OCI-LY7 (cell line): ENCODE measurements around the gene LMOD2. TPM values are rescaled to one million over a fixed set of nuclear protein-coding genes. Genes with fewer than 3 reads are reported as not detected.

Experiments
- BruUV-seq: library from RNA; stranded (reverse); fragments of 400-500 nt; replicated peaks from 2 replicates; lab custom pipeline; 2021; lab: Mats Ljungman, UMichigan
- CTCF ChIA-PET: fragments of 300-600 bp; sonication (Branson Sonifier 250); formaldehyde crosslinking; loops from one replicate; lab custom pipeline; 2022; ENCODE audit warnings: antibody characterized with exemption; ENCODE audit not compliant: unreplicated experiment; lab: Charles Lee
- POLR2A ChIA-PET: fragments of 300-600 bp; sonication (Branson Sonifier 250); formaldehyde crosslinking; loops from one replicate; lab custom pipeline; 2022; ENCODE audit warnings: antibody characterized with exemption; lab: Charles Lee
- DNase-seq: peaks from one replicate; pipeline ENCODE4 v3.0.0-alpha.2; 2015; ENCODE audit warnings: low spot score
- H2AFZ ChIP-seq: fragments of 200-600 bp; sonication (generic), shearing (Covaris generic); 2 replicates; pipeline ENCODE4 v1.6.1; 2014; ENCODE audit warnings: mild to moderate bottlenecking, antibody characterized with exemption, low read length, moderate library complexity
- H3K27ac ChIP-seq: fragments of 200-600 bp; sonication (generic); 2 replicates; pipeline ENCODE4 v1.5.1; 2014; ENCODE audit warnings: mixed run types, low read depth, mild to moderate bottlenecking, moderate library complexity, low read length, inconsistent platforms; ENCODE audit not compliant: poor library complexity, severe bottlenecking
- H3K36me3 ChIP-seq: fragments of 200-600 bp; sonication (generic); 2 replicates; pipeline ENCODE4 v1.6.1; 2014; ENCODE audit warnings: mild to moderate bottlenecking, antibody characterized with exemption, low read length, moderate library complexity, mixed read lengths; ENCODE audit not compliant: insufficient read depth
- H3K4me1 ChIP-seq: fragments of 200-600 bp; sonication (generic); 2 replicates; pipeline ENCODE4 v1.5.1; 2014; ENCODE audit warnings: mild to moderate bottlenecking, low read length; ENCODE audit not compliant: insufficient read depth, poor library complexity, severe bottlenecking
- H3K4me2 ChIP-seq: fragments of 200-600 bp; sonication (generic); 2 replicates; pipeline ENCODE4 v1.6.1; 2014; ENCODE audit warnings: mild to moderate bottlenecking, low read length
- H3K4me3 ChIP-seq: fragments of 200-600 bp; sonication (generic); 2 replicates; pipeline ENCODE4 v1.5.1; 2014; ENCODE audit warnings: mild to moderate bottlenecking, low read depth, low read length; ENCODE audit not compliant: poor library complexity, severe bottlenecking
- H3K79me2 ChIP-seq: fragments of 200-600 bp; sonication (generic); 2 replicates; pipeline ENCODE4 v1.6.1; 2016; ENCODE audit warnings: low read depth, mild to moderate bottlenecking, low read length, moderate library complexity, mixed read lengths; ENCODE audit not compliant: insufficient read depth
- H3K9me2 ChIP-seq: fragments of 200-600 bp; sonication (generic); 2 replicates; pipeline ENCODE4 v1.6.1; 2016; ENCODE audit warnings: mild to moderate bottlenecking, low read length, mixed read lengths; ENCODE audit not compliant: insufficient read depth
- H3K9me3 ChIP-seq: fragments of 200-600 bp; sonication (generic); 2 replicates; pipeline ENCODE4 v1.6.1; 2014; ENCODE audit warnings: mild to moderate bottlenecking, mixed run types, low read length, mixed read lengths
- H4K20me1 ChIP-seq: fragments of 200-600 bp; sonication (generic); 2 replicates; pipeline ENCODE4 v1.6.1; 2014; ENCODE audit warnings: mild to moderate bottlenecking, antibody characterized with exemption, low read length, moderate library complexity, mixed read lengths; ENCODE audit not compliant: insufficient read depth
- CTCF ChIP-seq: fragments of 200-600 bp; sonication (generic); conservative IDR thresholded peaks from 2 replicates; pipeline ENCODE4 v1.5.1; 2014; ENCODE audit warnings: mild to moderate bottlenecking, antibody characterized with exemption, low read length, moderate library complexity, mixed read lengths
- EZH2phosphoT487 ChIP-seq: fragments of 200-600 bp; sonication (generic); IDR thresholded peaks from 2 replicates; pipeline ENCODE4 v1.6.1; 2018; ENCODE audit warnings: low read depth, borderline replicate concordance, mild to moderate bottlenecking, mixed run types, antibody characterized with exemption, low read length, moderate library complexity, mixed read lengths
- intact Hi-C: fragments of 100-400 bp; cut with micrococcal nuclease; formaldehyde crosslinking; loops from one replicate; pipeline ENCODE4 v1.10.0; 2022; ENCODE audit not compliant: unreplicated experiment
- total RNA-seq, 2 experiments: library from RNA; depleted of rRNA in 1 of 2; stranded (reverse); fragments of >200 nt in 1 of 2; shearing (Covaris generic) in 1 of 2; gene quantifications; 2 replicates each; pipeline ENCODE4 v1.2.3, GENCODE V29; 2014 to 2022

Gene LMOD2
- total RNA-seq, 2 experiments from 2014 or later: not detected

GRCh38 chr7:123657304-123657685 is 1.6 kb downstream of the LMOD2 start:
- no peak overlapping the region for H3K4me3 ChIP-seq
- intact Hi-C loops: no loop called here
- BruUV-seq: no TSS peak
- no peaks in the 10 kb centered on the region for H3K4me1 ChIP-seq
- H3K4me2 ChIP-seq: no peak overlapping the region
- no peak for DNase-seq
- no peak for TF ChIP-seq EZH2phosphoT487
- TF ChIP-seq CTCF: no peak
- ChIA-PET POLR2A (interaction anchor here (0.6 to 0.8 kb wide), 4 partner anchors 9 to 1173 kb away, joined by 3 to 9 read pairs (median 6); no protein-coding TSS in a partner anchor), CTCF (no interaction called here)
- H2AFZ ChIP-seq: no peak overlapping the region
- no peaks in the 10 kb centered on the region for H3K9me2 ChIP-seq
- H3K27ac ChIP-seq: no peak overlapping the region
- no peaks in the 10 kb centered on the region for H3K79me2 ChIP-seq
- no peaks in the 10 kb centered on the region for H4K20me1 ChIP-seq
- no peaks in the 10 kb centered on the region for H3K9me3 ChIP-seq
- no peaks in the 10 kb centered on the region for H3K36me3 ChIP-seq

GRCh38 chr7:123658023-123658422 is 2.4 kb downstream of the LMOD2 start:
- Histone ChIP-seq H3K79me2 (no peaks in the 10 kb centered on the region), H3K36me3 (no peaks in the 10 kb centered on the region), H3K4me3 (no peak overlapping the region), H3K4me1 (no peaks in the 10 kb centered on the region), H3K27ac (no peak overlapping the region), H3K9me3 (no peaks in the 10 kb centered on the region), H2AFZ (no peak overlapping the region), H3K9me2 (no peaks in the 10 kb centered on the region), H3K4me2 (no peak overlapping the region), H4K20me1 (no peaks in the 10 kb centered on the region)
- no peak for DNase-seq
- BruUV-seq: no TSS peak
- POLR2A ChIA-PET: interaction anchor here (0.6 to 0.7 kb wide), 3 partner anchors 9 to 1173 kb away, joined by 3 to 9 read pairs (median 7); no protein-coding TSS in a partner anchor
- no peak for TF ChIP-seq EZH2phosphoT487
- no peak for TF ChIP-seq CTCF
- CTCF ChIA-PET: no interaction called here
- intact Hi-C loops: no loop called here

GRCh38 chr7:123660514-123661354 is 5.1 kb downstream of the LMOD2 start:
- H3K9me3 ChIP-seq: no peaks in the 10 kb centered on the region
- H3K9me2 ChIP-seq: no peaks in the 10 kb centered on the region
- no peak overlapping the region for H3K4me3 ChIP-seq
- H2AFZ ChIP-seq: no peak overlapping the region
- BruUV-seq: no TSS peak
- no peak overlapping the region for H3K4me2 ChIP-seq
- no peaks in the 10 kb centered on the region for H3K4me1 ChIP-seq
- no peak for TF ChIP-seq EZH2phosphoT487
- intact Hi-C loops: no loop called here
- H4K20me1 ChIP-seq: no peaks in the 10 kb centered on the region
- no peaks in the 10 kb centered on the region for H3K79me2 ChIP-seq
- no peak for DNase-seq
- no peaks in the 10 kb centered on the region for H3K36me3 ChIP-seq
- H3K27ac ChIP-seq: no peak overlapping the region
- ChIA-PET POLR2A (interaction anchor here (0.6 kb wide), 1 partner anchor 167 kb away, joined by 3 read pairs; no protein-coding TSS in a partner anchor), CTCF (no interaction called here)
